Vagina (tissue), 2 donors: Measurements from ENCODE around the gene FOXL3. TPM values are rescaled to one million over a fixed set of nuclear protein-coding genes. Genes with fewer than 3 reads are reported as not detected.

ENCODE experiments used
- DNase-seq, 2 donors: peaks; one replicate each; pipeline ENCODE4 v3.0.0-alpha.2; 2017; ENCODE audit errors: extremely low spot score in 2 of 2
- H3K27ac ChIP-seq: fragments of 200-600 bp; sonication (generic); one replicate; pipeline ENCODE4 v1.5.1; 2019
- H3K27me3 ChIP-seq: fragments of 200-600 bp; sonication (generic); one replicate; pipeline ENCODE4 v1.5.1; 2019
- H3K36me3 ChIP-seq, 2 donors: fragments of 200-600 bp; sonication (generic); one replicate each; pipeline ENCODE4 v1.5.1; 2017 to 2019
- H3K4me1 ChIP-seq: fragments of 200-600 bp; sonication (generic); one replicate; pipeline ENCODE4 v1.5.1; 2019
- H3K4me3 ChIP-seq, 2 donors: fragments of 200-600 bp; sonication (generic); 1 replicate in 1 of 2; 2 replicates in 1 of 2; pipeline ENCODE4 v1.5.1; 2016 to 2019
- H3K9me3 ChIP-seq: fragments of 200-600 bp; sonication (generic); one replicate; pipeline ENCODE4 v1.5.1; 2019
- POLR2A ChIP-seq, 2 donors: fragments of 450-650 bp; IDR thresholded peaks; one replicate each; pipeline ENCODE4 v1.6.1; 2017; ENCODE audit warnings: antibody characterized with exemption in 2 of 2, mild to moderate bottlenecking in 2 of 2, moderate library complexity in 2 of 2
- POLR2AphosphoS5 ChIP-seq, 2 donors: sonication (generic); formaldehyde crosslinking; IDR thresholded peaks; one replicate each; pipeline ENCODE4 v1.9.0; 2017; ENCODE audit warnings: antibody characterized with exemption in 2 of 2, mild to moderate bottlenecking in 2 of 2, low read depth in 1 of 2; ENCODE audit not compliant: insufficient read depth in 1 of 2
- intact Hi-C: fragments of 100-400 bp; cut with DNase I; formaldehyde crosslinking; loops from one replicate; pipeline ENCODE4 v1.15.1; 2023
- total RNA-seq: library from RNA; depleted of rRNA; stranded (reverse); fragments of >200 nt; gene quantifications from one replicate; pipeline ENCODE4 v1.2.3, GENCODE V29; 2016
- TF ChIP-seq, protein P1 (sequence below), 3 experiments: fragments of 450-650 bp in 2 of 3; fragments of 200-600 bp in 1 of 3; sonication (generic) in 1 of 3; IDR thresholded peaks; one replicate each; pipeline ENCODE4 v1.5.1; 2017 to 2019; ENCODE audit warnings: antibody characterized with exemption in 3 of 3, mild to moderate bottlenecking in 2 of 3, moderate library complexity in 2 of 3

The FOXL3 gene
- total RNA-seq, 1 donor from 2014 or later = not detected

GRCh38 chr7:245574-246295, 44.2 kb upstream of the FOXL3 start:
- no peak for DNase-seq
- no peak overlapping the region for H3K4me3 ChIP-seq
- H3K27ac ChIP-seq = no peak overlapping the region
- no peak for TF ChIP-seq POLR2A (IDR thresholded peaks at IDR 0.05)
- TF ChIP-seq, protein P1, sequence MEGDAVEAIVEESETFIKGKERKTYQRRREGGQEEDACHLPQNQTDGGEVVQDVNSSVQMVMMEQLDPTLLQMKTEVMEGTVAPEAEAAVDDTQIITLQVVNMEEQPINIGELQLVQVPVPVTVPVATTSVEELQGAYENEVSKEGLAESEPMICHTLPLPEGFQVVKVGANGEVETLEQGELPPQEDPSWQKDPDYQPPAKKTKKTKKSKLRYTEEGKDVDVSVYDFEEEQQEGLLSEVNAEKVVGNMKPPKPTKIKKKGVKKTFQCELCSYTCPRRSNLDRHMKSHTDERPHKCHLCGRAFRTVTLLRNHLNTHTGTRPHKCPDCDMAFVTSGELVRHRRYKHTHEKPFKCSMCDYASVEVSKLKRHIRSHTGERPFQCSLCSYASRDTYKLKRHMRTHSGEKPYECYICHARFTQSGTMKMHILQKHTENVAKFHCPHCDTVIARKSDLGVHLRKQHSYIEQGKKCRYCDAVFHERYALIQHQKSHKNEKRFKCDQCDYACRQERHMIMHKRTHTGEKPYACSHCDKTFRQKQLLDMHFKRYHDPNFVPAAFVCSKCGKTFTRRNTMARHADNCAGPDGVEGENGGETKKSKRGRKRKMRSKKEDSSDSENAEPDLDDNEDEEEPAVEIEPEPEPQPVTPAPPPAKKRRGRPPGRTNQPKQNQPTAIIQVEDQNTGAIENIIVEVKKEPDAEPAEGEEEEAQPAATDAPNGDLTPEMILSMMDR (IDR thresholded peaks at IDR 0.05) = no peak
- TF ChIP-seq POLR2AphosphoS5 (IDR thresholded peaks at IDR 0.05; ENCODE audit: insufficient read depth in 1 of 2, low read depth in 1 of 2) = no peak
- H3K9me3 ChIP-seq = no peaks in the 10 kb centered on the region
- H3K27me3 ChIP-seq = no peaks in the 10 kb centered on the region
- no peaks in the 10 kb centered on the region for H3K36me3 ChIP-seq
- no peaks in the 10 kb centered on the region for H3K4me1 ChIP-seq
- intact Hi-C loops = no loop called here

DNA sequence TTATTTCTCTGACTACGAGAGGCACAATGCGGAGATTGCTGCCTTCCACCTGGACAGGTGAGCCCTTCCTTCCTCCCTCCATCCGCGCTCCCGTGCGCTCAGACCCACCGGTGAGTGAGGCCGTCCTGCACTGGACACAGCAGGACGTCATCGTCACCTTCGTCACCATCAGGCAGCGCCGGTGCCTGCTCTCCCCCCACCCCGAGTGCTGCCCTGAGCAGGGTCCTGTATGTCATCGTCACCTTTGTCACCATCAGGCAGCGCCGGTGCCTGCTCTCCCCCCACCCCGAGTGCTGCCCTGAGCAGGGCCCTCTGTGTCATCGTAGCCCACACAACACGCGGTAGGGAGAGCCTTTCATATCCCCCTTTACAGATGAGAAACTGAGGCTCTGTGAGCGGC, 43.5 kb upstream of the FOXL3 start:
- Histone ChIP-seq H3K4me1 (no peaks in the 10 kb centered on the region), H3K9me3 (no peaks in the 10 kb centered on the region), H3K27me3 (no peaks in the 10 kb centered on the region), H3K36me3 (no peaks in the 10 kb centered on the region), H3K4me3 (no peak overlapping the region), H3K27ac (no peak overlapping the region)
- no peak for DNase-seq
- TF ChIP-seq POLR2AphosphoS5 (IDR thresholded peaks at IDR 0.05; ENCODE audit: insufficient read depth in 1 of 2, low read depth in 1 of 2) (no peak), POLR2A (IDR thresholded peaks at IDR 0.05) (no peak)
- TF ChIP-seq, protein P1 (IDR thresholded peaks at IDR 0.05) = no peak
- intact Hi-C loops = no loop called here

GRCh38 chr7:247181-247580, 42.8 kb upstream of the FOXL3 start:
- intact Hi-C loops = no loop called here
- no peaks in the 10 kb centered on the region for H3K4me1 ChIP-seq
- H3K9me3 ChIP-seq = no peaks in the 10 kb centered on the region
- H3K4me3 ChIP-seq = no peak overlapping the region
- DNase-seq = no peak
- no peaks in the 10 kb centered on the region for H3K36me3 ChIP-seq
- TF ChIP-seq POLR2AphosphoS5 (IDR thresholded peaks at IDR 0.05; ENCODE audit: insufficient read depth in 1 of 2, low read depth in 1 of 2) = no peak
- no peaks in the 10 kb centered on the region for H3K27me3 ChIP-seq
- no peak overlapping the region for H3K27ac ChIP-seq

DNA sequence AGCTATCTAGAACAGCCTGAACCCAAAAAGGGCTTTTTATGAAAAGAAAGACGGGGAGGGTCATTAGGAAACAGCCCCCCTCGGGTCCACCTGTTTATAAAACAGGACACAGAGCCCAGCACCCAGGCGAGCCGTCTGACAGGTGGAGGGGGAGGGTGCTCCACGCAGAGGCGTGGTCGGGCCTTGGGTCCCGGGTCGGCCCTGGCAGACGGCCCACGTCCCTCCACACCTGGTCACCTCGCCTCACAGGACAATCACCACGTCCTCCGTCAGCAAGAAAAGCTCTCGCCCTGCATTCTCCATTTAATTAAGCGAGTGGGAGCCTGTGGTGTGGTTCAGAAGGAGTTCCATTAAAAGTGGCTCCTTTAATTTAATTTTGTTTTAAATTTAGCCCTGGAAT, 42.3 kb upstream of the FOXL3 start:
- Histone ChIP-seq H3K4me3 (no peak overlapping the region), H3K9me3 (no peaks in the 10 kb centered on the region), H3K27ac (no peak overlapping the region), H3K27me3 (no peaks in the 10 kb centered on the region), H3K4me1 (no peaks in the 10 kb centered on the region), H3K36me3 (no peaks in the 10 kb centered on the region)
- no peak for DNase-seq
- intact Hi-C loops = no loop called here
- TF ChIP-seq POLR2A (IDR thresholded peaks at IDR 0.05) = no peak

DNA sequence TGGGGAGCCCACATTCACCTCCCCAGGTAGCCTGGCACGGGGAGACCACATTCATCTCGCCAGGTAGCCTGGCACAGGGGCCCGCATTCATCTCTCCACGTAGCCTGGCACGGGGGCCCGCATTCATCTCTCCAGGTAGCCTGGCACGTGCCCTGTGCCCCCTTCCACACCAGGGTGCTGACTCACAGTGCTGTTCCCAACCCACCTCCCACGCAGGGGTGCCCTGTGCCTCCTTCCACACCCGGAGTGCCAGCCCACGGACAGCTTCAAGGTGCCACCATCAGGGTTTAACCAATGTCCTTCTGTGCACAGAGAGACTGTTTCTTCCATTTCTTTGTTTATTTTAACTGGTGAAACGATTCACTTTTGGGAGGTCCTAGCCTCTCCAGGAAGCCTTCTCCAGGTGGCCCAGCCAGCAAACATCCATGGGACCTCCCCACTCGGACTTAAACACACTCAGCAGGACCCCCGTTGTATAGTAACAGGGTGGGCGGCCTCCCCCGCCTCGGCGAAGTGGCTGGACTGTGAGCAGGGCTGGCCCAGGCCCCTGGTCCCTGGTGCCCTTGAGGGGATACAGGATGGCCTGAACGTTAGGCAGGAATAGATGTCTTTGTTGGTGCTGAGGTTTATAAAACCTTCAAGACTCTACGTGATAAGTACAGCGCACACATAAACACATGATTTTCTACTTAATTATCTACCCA, 41.1 kb upstream of the FOXL3 start:
- no peaks in the 10 kb centered on the region for H3K36me3 ChIP-seq
- H3K27me3 ChIP-seq = no peaks in the 10 kb centered on the region
- no peak for DNase-seq
- intact Hi-C loops = no loop called here
- H3K9me3 ChIP-seq = no peaks in the 10 kb centered on the region
- no peak overlapping the region for H3K27ac ChIP-seq
- no peak overlapping the region for H3K4me3 ChIP-seq
- TF ChIP-seq POLR2A (IDR thresholded peaks at IDR 0.05) = no peak
- TF ChIP-seq, protein P1 (IDR thresholded peaks at IDR 0.05) = no peak
- no peak for TF ChIP-seq POLR2AphosphoS5 (IDR thresholded peaks at IDR 0.05; ENCODE audit: insufficient read depth in 1 of 2, low read depth in 1 of 2)
- H3K4me1 ChIP-seq = no peaks in the 10 kb centered on the region

GRCh38 chr7:249989-250388, 40.0 kb upstream of the FOXL3 start:
- intact Hi-C loops = no loop called here
- no peaks in the 10 kb centered on the region for H3K36me3 ChIP-seq
- no peak for DNase-seq

More at GRCh38 chr7:249989-250388, 40.0 kb upstream of the FOXL3 start:
- Histone ChIP-seq H3K9me3 (no peaks in the 10 kb centered on the region), H3K4me3 (no peak overlapping the region), H3K27ac (no peak overlapping the region), H3K27me3 (no peaks in the 10 kb centered on the region), H3K4me1 (no peaks in the 10 kb centered on the region)
- no peak for TF ChIP-seq POLR2A (IDR thresholded peaks at IDR 0.05)
- TF ChIP-seq, protein P1 (IDR thresholded peaks at IDR 0.05) = no peak
- TF ChIP-seq POLR2AphosphoS5 (IDR thresholded peaks at IDR 0.05; ENCODE audit: insufficient read depth in 1 of 2, low read depth in 1 of 2) = no peak
